ENCODE results near the gene HES3.

The HES3 gene

DNA sequence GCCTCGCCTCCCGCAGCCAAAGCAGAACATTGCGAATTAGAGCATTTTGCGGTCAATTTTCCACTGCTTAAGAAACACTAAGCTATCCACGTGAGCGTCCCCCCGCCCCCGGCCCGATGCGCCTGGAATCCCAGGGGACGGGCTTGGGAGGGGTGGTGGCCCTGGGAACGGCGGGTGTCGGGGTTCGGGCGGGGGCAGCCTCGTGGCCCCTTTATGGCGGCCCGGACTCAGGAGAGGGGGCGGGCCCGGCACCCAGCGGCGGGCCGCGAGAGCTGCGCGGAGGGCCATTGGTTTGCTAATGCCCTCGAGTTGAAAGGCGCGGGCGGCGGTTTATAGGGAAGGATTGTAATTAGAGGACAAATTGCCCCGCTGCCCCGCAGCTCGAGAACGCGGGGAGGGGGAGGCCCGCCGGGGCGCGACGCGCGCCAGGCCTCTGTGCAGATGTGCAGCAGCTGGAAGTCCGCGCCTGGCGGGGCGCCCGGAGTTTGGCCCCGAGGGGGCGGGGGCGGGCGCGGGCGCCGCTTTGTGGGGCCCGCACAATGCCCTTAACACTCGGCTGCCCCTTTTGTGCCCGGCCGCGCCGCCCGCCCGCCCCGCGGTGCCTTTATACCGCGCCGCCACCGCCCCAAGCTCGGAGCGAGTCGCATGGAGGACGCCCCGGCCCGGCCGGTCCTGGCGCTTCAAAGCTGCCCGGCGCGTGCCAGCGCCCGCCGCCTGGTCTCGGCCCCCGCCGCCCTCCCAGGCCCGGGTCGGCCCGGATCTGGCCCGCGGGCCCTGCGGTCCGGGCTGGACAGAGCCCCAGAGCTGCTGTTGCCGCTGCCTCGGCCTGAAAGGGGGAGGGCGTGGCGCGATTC, 1.9 kb upstream of the HES3 start:
- H3K4me3 ChIP-seq (ENCODE audit: low read length) = peak overlapping the region; percentile 43; the same call in 1 of the 2 replicates
- H3K9ac ChIP-seq (ENCODE audit: low read depth, low read length) = peak overlapping the region; percentile 88; the same call in 1 of the 2 replicates
- H3K4me1 ChIP-seq (ENCODE audit: insufficient read depth, low read length) = peaks cover 44% of the 10 kb centered on the region
- H3K36me3 ChIP-seq (ENCODE audit: insufficient read depth, low read depth, low read length) = no peaks in the 10 kb centered on the region
- no peaks in the 10 kb centered on the region for H3K9me3 ChIP-seq (ENCODE audit: insufficient read depth, low read depth, low read length)
- H3K27ac ChIP-seq (ENCODE audit: low read length) = no peak overlapping the region
- peaks cover 47% of the 10 kb centered on the region for H3K27me3 ChIP-seq (ENCODE audit: insufficient read depth, low read length)

DNA sequence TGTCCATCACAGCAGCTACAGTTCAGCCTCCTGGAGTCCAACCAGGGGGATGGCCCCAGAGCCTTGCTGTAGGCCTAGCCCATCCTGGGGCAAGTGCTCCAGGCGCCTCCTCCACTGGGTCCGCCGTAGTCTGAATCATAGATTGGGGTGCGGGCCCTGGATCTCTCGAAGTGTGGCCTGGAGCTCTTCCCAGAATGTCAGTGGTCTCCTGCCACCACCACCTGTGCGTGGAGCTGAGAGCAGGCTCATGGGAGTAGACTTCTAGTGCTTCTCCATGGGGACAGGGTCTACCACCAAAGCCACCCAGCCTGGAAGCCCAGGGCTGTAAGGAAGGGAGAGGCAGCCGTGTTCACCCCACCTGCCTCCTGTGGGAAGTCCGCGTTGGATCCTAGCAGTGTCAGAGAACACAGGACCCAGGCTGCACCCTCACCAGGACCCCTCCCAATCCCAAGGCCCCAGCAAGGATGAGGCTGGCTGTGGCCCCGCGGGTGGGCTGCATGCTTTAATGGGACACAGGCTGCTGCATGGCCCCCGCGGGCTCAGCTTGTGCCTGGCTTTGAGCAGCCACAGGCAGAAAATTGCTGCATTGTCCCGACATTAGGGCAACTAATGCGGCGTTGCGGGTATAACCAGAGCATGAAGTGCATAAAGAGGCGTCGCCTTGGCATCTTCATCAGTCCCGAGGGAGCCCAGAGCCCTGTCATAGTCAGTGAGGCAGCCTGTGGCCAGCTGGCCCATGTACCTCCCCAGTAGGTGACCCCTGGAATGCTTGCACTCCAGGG, 735 bp upstream of the HES3 start:
- no peak overlapping the region for H3K27ac ChIP-seq (ENCODE audit: low read length)
- H3K4me3 ChIP-seq (ENCODE audit: low read length) = peak overlapping the region; percentile 86; the same call in 1 of the 2 replicates
- peaks cover 59% of the 10 kb centered on the region for H3K27me3 ChIP-seq (ENCODE audit: insufficient read depth, low read length)
- no peaks in the 10 kb centered on the region for H3K9me3 ChIP-seq (ENCODE audit: insufficient read depth, low read depth, low read length)
- peaks cover 40% of the 10 kb centered on the region for H3K4me1 ChIP-seq (ENCODE audit: insufficient read depth, low read length)
- no peaks in the 10 kb centered on the region for H3K36me3 ChIP-seq (ENCODE audit: insufficient read depth, low read depth, low read length)
- no peak overlapping the region; the same call in 1 of the 2 replicates for H3K9ac ChIP-seq (ENCODE audit: low read depth, low read length)

DNA sequence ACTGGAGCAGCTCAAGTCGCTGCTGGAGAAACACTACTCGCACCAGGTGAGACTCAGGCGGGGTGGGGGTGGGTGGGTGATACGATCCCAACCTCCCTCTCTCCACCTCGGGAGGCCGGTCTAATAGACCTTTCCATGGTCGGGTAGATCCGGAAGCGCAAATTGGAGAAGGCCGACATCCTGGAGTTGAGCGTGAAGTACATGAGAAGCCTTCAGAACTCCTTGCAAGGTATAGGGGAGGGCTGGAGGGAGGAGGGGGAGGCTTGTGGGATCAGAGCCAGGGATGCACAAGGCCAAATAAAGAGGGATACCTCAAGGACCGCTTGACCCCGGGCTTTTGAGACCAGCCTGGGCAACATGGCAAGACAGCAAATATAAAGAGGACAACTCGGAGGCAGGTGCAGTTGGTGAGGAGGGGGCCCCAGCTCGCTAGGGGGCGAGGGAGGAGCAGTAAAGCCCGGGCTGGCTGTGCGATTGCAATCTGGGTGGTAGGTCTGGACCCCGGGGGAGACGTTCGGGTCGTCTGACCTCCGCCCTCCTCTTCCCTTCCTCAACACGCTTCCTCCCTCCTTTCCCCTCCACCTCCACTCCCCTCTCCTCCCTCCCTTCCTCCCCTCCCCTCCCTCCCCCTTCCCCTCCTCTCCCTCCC, 546 bp downstream of the HES3 start:
- Histone ChIP-seq H3K4me1 (ENCODE audit: insufficient read depth, low read length) (peaks cover 31% of the 10 kb centered on the region), H3K4me3 (ENCODE audit: low read length) (peak overlapping the region; percentile 86), H3K36me3 (ENCODE audit: insufficient read depth, low read depth, low read length) (no peaks in the 10 kb centered on the region), H3K27ac (ENCODE audit: low read length) (no peak overlapping the region), H3K9ac (ENCODE audit: low read depth, low read length) (peak overlapping the region; percentile 68; the same call in 1 of the 2 replicates), H3K9me3 (ENCODE audit: insufficient read depth, low read depth, low read length) (no peaks in the 10 kb centered on the region), H3K27me3 (ENCODE audit: insufficient read depth, low read length) (peaks cover 70% of the 10 kb centered on the region)

DNA sequence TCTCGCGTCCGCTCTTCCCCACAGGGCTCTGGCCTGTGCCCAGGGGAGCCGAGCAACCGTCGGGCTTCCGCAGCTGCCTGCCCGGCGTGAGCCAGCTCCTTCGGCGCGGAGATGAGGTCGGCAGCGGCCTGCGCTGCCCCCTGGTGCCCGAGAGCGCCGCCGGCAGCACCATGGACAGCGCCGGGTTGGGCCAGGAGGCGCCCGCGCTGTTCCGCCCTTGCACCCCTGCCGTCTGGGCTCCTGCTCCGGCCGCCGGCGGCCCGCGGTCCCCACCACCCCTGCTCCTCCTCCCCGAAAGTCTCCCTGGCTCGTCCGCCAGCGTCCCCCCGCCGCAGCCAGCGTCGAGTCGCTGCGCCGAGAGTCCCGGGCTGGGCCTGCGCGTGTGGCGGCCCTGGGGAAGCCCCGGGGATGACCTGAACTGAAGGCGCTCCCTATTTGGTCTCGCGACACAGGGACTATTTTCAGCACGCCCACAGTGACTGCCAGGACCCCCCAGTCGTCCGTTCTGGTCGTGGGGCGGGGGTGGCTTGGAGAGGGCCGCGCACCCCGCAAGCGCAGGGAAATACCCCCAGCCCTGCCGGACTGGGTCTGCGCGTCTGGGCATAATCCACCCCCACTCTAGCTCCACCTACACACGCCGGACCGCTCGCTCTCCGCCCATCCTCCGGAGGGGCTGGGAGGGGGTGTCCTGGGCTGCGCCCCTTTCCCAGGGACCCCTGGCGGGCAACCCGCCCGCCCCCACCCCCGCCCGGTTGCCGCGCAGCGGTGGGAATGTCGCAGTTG, 1.3 kb downstream of the HES3 start:
- Histone ChIP-seq H3K27ac (ENCODE audit: low read length) (no peak overlapping the region), H3K9ac (ENCODE audit: low read depth, low read length) (peak overlapping the region; percentile 55; the same call in 1 of the 2 replicates), H3K4me3 (ENCODE audit: low read length) (peak overlapping the region; percentile 86; the same call in 1 of the 2 replicates), H3K36me3 (ENCODE audit: insufficient read depth, low read depth, low read length) (no peaks in the 10 kb centered on the region), H3K27me3 (ENCODE audit: insufficient read depth, low read length) (peaks cover 74% of the 10 kb centered on the region), H3K9me3 (ENCODE audit: insufficient read depth, low read depth, low read length) (no peaks in the 10 kb centered on the region), H3K4me1 (ENCODE audit: insufficient read depth, low read length) (peaks cover 25% of the 10 kb centered on the region)

DNA sequence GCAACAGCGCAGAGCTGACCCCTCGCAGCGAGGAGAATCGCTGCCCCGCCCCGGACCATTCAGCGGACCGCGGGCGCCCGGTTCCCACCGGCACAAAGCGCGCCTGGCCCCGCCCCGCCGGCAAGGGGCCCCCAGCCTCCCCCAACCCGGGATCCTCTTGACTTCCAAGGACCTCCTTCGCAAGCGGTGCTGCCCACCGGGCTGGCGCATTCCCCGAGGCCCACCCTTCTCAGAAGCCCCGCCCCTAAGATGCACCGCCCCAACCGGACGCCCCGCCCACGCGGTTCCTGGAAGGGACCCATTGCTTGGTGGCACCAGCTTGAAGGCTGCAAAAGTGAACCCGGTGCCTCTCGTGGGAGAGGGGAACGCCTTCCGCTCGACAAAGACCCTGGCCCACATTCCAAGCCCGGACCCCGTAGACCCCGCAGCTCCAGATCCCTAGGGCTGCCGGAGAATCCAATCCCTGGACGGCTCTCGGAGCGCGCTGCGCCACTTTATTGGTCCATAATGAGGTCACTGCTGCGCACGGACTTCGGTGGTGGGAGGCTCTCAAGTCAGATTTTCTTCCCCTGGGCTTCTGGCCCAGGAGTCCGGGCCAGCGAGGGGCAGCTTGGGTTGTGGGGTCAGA, 2.0 kb downstream of the HES3 start:
- Histone ChIP-seq H3K27me3 (ENCODE audit: insufficient read depth, low read length) (peaks cover 75% of the 10 kb centered on the region), H3K4me3 (ENCODE audit: low read length) (peak overlapping the region; percentile 86)

DNA sequence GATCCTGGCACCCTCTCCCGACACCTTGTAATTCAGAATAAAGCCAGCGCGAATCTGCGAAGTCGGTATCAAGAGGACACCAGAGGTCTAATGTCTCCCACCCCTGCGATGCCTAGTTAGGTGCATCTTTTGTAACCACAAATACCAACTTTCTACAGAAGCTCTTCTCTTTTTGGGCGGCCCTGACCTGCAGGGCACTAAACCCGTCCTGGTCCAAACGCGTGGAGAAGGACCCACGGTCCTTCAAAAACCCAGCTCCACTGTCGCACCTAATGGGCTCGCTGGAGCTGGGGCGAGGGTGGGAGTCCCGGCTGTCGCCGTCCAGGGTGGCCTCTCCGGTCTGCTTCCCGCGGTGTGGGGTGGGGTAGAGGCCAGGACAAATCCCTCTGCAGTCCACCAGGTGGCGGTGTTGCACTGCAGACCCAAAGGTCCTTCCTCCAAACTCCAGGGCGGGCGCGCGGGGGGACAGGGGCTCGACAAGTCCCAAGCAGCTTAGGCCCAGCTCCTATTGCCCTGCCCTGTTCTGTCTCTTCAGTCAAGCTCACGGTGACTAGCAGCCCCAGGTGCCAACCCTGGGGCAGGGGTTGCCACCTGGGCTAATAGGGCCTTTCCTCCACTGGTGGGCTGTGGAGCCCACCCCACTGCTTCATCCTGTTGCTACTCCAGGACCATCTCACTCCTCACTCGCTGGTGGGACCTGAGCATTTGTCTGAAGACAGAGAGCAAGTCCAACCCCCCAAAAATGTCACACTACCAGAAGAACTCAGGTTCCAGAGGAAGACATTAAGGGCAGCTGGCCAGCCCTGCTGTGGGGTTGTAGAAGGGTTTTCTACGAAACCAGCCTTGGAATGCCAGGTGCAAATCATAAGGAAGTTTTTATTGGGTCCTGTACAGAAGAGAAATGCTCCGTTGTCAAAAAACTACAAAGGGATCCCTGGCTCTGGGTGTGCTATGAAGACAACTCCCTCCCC, 2.8 kb downstream of the HES3 start:
- H3K27ac ChIP-seq (ENCODE audit: low read length) = no peak overlapping the region
- H3K36me3 ChIP-seq (ENCODE audit: insufficient read depth, low read depth, low read length) = no peaks in the 10 kb centered on the region
- peak overlapping the region; percentile 86 for H3K4me3 ChIP-seq (ENCODE audit: low read length)
- no peaks in the 10 kb centered on the region for H3K9me3 ChIP-seq (ENCODE audit: insufficient read depth, low read depth, low read length)
- peaks cover 13% of the 10 kb centered on the region; the same call in 1 of the 2 replicates for H3K4me1 ChIP-seq (ENCODE audit: insufficient read depth, low read length)
- H3K27me3 ChIP-seq (ENCODE audit: insufficient read depth, low read length) = peaks cover 77% of the 10 kb centered on the region
- peak overlapping the region; percentile 31; the same call in 1 of the 2 replicates for H3K9ac ChIP-seq (ENCODE audit: low read depth, low read length)

More for the DNA sequence above, 2.0 kb downstream of the HES3 start:
- Histone ChIP-seq H3K27ac (ENCODE audit: low read length) (no peak overlapping the region), H3K4me1 (ENCODE audit: insufficient read depth, low read length) (peaks cover 18% of the 10 kb centered on the region), H3K9me3 (ENCODE audit: insufficient read depth, low read depth, low read length) (no peaks in the 10 kb centered on the region), H3K9ac (ENCODE audit: low read depth, low read length) (peak overlapping the region; percentile 55; the same call in 1 of the 2 replicates), H3K36me3 (ENCODE audit: insufficient read depth, low read depth, low read length) (no peaks in the 10 kb centered on the region)

DNA sequence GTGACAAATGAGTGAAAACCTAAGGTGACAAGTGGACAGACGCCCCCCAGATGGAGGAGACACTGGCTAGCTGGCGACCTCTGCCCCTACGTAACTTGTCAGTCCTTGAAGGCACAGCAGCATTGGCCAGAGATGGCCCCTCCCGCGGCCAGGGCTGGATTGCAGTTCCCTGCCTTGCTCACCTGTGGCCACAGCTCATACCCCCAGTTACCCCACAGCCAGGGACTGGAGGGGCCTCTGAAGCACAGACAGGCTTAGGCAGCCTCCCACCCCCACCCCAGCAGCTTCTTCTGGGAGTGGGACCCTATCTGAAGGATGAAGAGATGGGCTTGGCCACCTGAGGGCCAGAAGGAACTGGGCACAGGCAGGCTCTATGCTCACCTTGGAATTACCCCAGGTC, 3.7 kb downstream of the HES3 start:
- Histone ChIP-seq H3K36me3 (ENCODE audit: insufficient read depth, low read depth, low read length) (no peaks in the 10 kb centered on the region), H3K27me3 (ENCODE audit: insufficient read depth, low read length) (peaks cover 85% of the 10 kb centered on the region), H3K9ac (ENCODE audit: low read depth, low read length) (no peak overlapping the region), H3K9me3 (ENCODE audit: insufficient read depth, low read depth, low read length) (no peaks in the 10 kb centered on the region), H3K27ac (ENCODE audit: low read length) (no peak overlapping the region), H3K4me3 (ENCODE audit: low read length) (no peak overlapping the region), H3K4me1 (ENCODE audit: insufficient read depth, low read length) (peaks cover 13% of the 10 kb centered on the region; the same call in 1 of the 2 replicates)

DNA sequence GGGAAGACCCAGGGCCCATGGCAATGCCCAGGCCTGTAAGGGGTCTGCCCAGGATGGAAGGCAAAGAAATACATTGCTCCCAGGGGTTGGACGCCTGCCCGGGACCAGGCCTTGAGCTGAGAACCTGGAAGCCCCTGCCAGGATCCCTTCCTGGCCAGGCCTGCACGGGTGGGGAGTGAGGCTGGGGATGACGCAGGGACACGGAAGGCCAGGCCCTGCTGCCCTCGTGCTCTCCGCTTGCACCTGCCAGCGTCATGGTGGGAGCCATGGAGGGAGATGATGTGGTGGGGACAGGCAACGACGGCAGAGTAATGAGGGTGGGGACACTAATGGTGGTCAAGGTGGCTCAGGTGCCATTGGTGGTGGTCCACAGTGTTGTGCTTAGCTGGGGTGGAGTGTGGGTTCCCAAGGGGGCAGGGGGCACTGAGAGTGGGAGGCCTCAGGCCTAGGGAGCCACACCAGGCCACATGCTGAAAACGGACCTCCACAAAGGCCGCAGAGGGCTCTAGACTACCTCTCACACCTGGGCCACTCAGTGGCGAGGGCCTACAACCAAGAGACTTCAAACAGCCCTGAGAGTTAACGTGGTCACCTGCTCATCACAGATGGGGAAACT, 4.3 kb downstream of the HES3 start:
- H3K4me1 ChIP-seq (ENCODE audit: insufficient read depth, low read length) = peaks cover 7% of the 10 kb centered on the region; the same call in 1 of the 2 replicates
- H3K9me3 ChIP-seq (ENCODE audit: insufficient read depth, low read depth, low read length) = no peaks in the 10 kb centered on the region
- peaks cover 84% of the 10 kb centered on the region for H3K27me3 ChIP-seq (ENCODE audit: insufficient read depth, low read length)
- no peaks in the 10 kb centered on the region for H3K36me3 ChIP-seq (ENCODE audit: insufficient read depth, low read depth, low read length)
- no peak overlapping the region for H3K4me3 ChIP-seq (ENCODE audit: low read length)
- H3K9ac ChIP-seq (ENCODE audit: low read depth, low read length) = no peak overlapping the region
- no peak overlapping the region for H3K27ac ChIP-seq (ENCODE audit: low read length)

DNA sequence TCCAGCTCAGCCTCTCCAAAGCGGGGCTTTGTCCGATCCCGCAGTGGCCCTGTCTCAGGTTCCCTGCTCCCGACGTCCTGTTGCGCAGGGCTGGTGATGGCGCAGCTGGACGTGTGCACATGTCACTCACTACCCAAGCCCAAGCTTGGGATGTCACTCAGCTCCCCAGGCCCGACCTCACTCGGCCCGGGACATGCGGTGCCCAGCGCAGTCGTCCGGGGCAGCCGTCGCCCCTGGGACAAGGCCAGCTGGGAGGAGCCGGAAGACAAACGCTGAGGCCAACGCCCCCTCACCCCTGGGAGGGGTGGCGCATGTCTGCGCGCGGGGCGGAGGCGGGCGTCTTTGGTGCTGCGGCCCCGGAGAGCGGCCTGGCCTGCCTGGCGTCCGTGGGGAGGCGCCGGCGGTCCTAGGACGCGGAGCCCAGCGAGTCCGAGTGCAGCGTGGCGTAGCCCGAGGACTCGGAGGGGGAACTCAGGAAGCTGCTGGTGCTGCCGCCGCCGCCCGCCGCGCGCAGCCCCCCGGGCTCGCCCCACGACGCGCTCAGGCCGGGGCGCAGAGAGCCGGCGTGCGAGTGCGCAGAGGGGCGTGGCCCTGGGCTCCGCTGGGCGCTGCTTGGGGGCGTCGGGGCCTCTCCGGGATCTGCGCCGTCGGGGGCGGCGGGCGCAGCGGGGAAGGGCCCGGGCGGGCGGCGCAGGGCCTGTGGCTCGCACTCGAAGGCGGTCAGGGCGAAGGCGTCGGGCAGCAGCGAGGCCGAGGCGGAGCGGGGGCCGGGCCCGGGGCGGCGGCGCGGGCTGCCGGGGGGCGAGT, 5.2 kb downstream of the HES3 start:
- Histone ChIP-seq H3K4me1 (ENCODE audit: insufficient read depth, low read length) (peaks cover 3% of the 10 kb centered on the region; the same call in 1 of the 2 replicates), H3K27me3 (ENCODE audit: insufficient read depth, low read length) (peaks cover 75% of the 10 kb centered on the region), H3K27ac (ENCODE audit: low read length) (no peak overlapping the region), H3K36me3 (ENCODE audit: insufficient read depth, low read depth, low read length) (no peaks in the 10 kb centered on the region), H3K9me3 (ENCODE audit: insufficient read depth, low read depth, low read length) (no peaks in the 10 kb centered on the region), H3K4me3 (ENCODE audit: low read length) (peak overlapping the region; percentile 32; the same call in 1 of the 2 replicates), H3K9ac (ENCODE audit: low read depth, low read length) (no peak overlapping the region)

Measured in iPS-20b (cell line).